PC-3 (cell line): Measurements from ENCODE around the gene CMTM7. TPM values are rescaled to one million over a fixed set of nuclear protein-coding genes. Genes with fewer than 3 reads are reported as not detected.
"Not testable (repeated sequence)": the region's sequence is repeated elsewhere in the genome, so short reads cannot be mapped to it uniquely, and the experiment has no call there.

ENCODE experiments used
- ATAC-seq: fragments of 200-7000 bp; cut with Tn5 transposase; 2 replicates; pipeline ENCODE4 v1.9.1; 2020; ENCODE audit warnings: mild to moderate bottlenecking, moderate library complexity
- BruUV-seq: library from RNA; stranded (reverse); fragments of 400-500 nt; replicated peaks from 2 replicates; lab custom pipeline; 2021; lab: Mats Ljungman, UMichigan
- CTCF ChIA-PET: fragments of 300-600 bp; sonication (Branson Sonifier 250); formaldehyde crosslinking; loops from one replicate; lab custom pipeline; 2022; ENCODE audit warnings: antibody characterized with exemption; lab: Charles Lee
- POLR2A ChIA-PET: fragments of 300-600 bp; sonication (Branson Sonifier 250); formaldehyde crosslinking; loops from one replicate; lab custom pipeline; 2022; ENCODE audit warnings: antibody characterized with exemption; ENCODE audit not compliant: unreplicated experiment; lab: Charles Lee
- DNase-seq: peaks from one replicate; pipeline ENCODE4 v3.0.0-alpha.2; 2015
- H2AFZ ChIP-seq: fragments of 300-600 bp; sonication (generic); 2 replicates; pipeline ENCODE4 v1.6.0; 2016; ENCODE audit warnings: antibody characterized with exemption, low read length
- H3F3A ChIP-seq: fragments of 300-600 bp; sonication (generic); one replicate; pipeline ENCODE4 v1.6.0; 2017; ENCODE audit warnings: antibody characterized with exemption, low read length, control low read depth, mild to moderate bottlenecking; ENCODE audit not compliant: unreplicated experiment
- H3K27ac ChIP-seq: fragments of 300-600 bp; sonication (generic); 2 replicates; pipeline ENCODE4 v1.5.1; 2016; ENCODE audit warnings: mild to moderate bottlenecking, low read length
- H3K27me3 ChIP-seq: fragments of 300-600 bp; sonication (generic); 2 replicates; pipeline ENCODE4 v1.6.1; 2016; ENCODE audit warnings: low read length, mixed read lengths
- H3K36me3 ChIP-seq: fragments of 300-600 bp; sonication (generic); 2 replicates; pipeline ENCODE4 v1.6.1; 2016; ENCODE audit warnings: low read depth, mixed run types, low read length, mixed read lengths
- H3K4me1 ChIP-seq: fragments of 300-600 bp; sonication (generic); 2 replicates; pipeline ENCODE4 v1.5.1; 2016; ENCODE audit warnings: low read length; ENCODE audit not compliant: insufficient read depth
- H3K4me2 ChIP-seq: fragments of 300-600 bp; sonication (generic); 2 replicates; pipeline ENCODE4 v1.6.0; 2016; ENCODE audit warnings: low read length
- H3K4me3 ChIP-seq: fragments of 300-600 bp; sonication (generic); 2 replicates; pipeline ENCODE4 v1.5.1; 2016; ENCODE audit warnings: mild to moderate bottlenecking, low read length, mixed read lengths
- H3K79me2 ChIP-seq: fragments of 300-600 bp; sonication (generic); 2 replicates; pipeline ENCODE4 v1.6.1; 2017; ENCODE audit warnings: low read length, mixed read lengths
- H3K9ac ChIP-seq: fragments of 300-600 bp; sonication (generic); 2 replicates; pipeline ENCODE4 v1.6.0; 2016; ENCODE audit warnings: mild to moderate bottlenecking, low read length
- H3K9me2 ChIP-seq: fragments of 300-600 bp; sonication (generic); replicated peaks from 2 replicates; pipeline ENCODE4 v1.6.1; 2016; ENCODE audit warnings: mixed run types, low read length, mixed read lengths
- H3K9me3 ChIP-seq: fragments of 300-600 bp; sonication (generic); 2 replicates; pipeline ENCODE4 v1.6.1; 2016; ENCODE audit warnings: low read length, mixed read lengths
- H4K20me1 ChIP-seq: fragments of 300-600 bp; sonication (generic); 2 replicates; pipeline ENCODE4 v1.6.1; 2016; ENCODE audit warnings: low read length, mixed read lengths
- CTCF ChIP-seq: fragments of 300-600 bp; sonication (generic); conservative IDR thresholded peaks from 2 replicates; pipeline ENCODE4 v1.5.1; 2017; ENCODE audit warnings: antibody characterized with exemption, low read depth, mild to moderate bottlenecking, low read length
- EZH2 ChIP-seq: fragments of 300-600 bp; sonication (generic); IDR thresholded peaks from one replicate; pipeline ENCODE4 v1.6.1; 2017; ENCODE audit warnings: antibody characterized with exemption, mild to moderate bottlenecking, low read length; ENCODE audit not compliant: unreplicated experiment
- EZH2phosphoT487 ChIP-seq: fragments of 300-600 bp; sonication (generic); IDR thresholded peaks from 2 replicates; pipeline ENCODE4 v1.6.1; 2018; ENCODE audit warnings: mild to moderate bottlenecking, antibody characterized with exemption, low read length, borderline replicate concordance
- intact Hi-C: fragments of 100-400 bp; cut with micrococcal nuclease; formaldehyde crosslinking; loops from 2 replicates; pipeline ENCODE4 v1.9.0; 2023
- total RNA-seq: library from RNA; depleted of rRNA; stranded (reverse); fragments of >200 nt; gene quantifications from 2 replicates; pipeline ENCODE4 v1.2.3, GENCODE V29; 2014

The CMTM7 gene
- total RNA-seq, 1 experiment from 2014 or later: 37.1 TPM

GRCh38 chr3:32437896-32438295 lies 46.2 kb downstream of the CMTM7 start:
- intact Hi-C loops: no loop called here
- no peaks in the 10 kb centered on the region for H3K9me2 ChIP-seq
- BruUV-seq: no TSS peak
- ChIA-PET CTCF (no interaction called here), POLR2A (no interaction called here)
- TF ChIP-seq CTCF (no peak), EZH2 (no peak), EZH2phosphoT487 (no peak)
- ATAC-seq (no peak), DNase-seq (no peak)
- no peaks in the 10 kb centered on the region for H3F3A ChIP-seq
- no peak overlapping the region for H3K9ac ChIP-seq
- no peak overlapping the region for H3K4me2 ChIP-seq
- no peak overlapping the region for H3K4me3 ChIP-seq
- H3K4me1 ChIP-seq: peaks cover 4% of the 10 kb centered on the region
- H3K27me3 ChIP-seq: no peaks in the 10 kb centered on the region
- no peak overlapping the region for H3K27ac ChIP-seq
- peaks cover 12% of the 10 kb centered on the region; the same call in 1 of the 2 replicates for H3K36me3 ChIP-seq
- H3K79me2 ChIP-seq: peaks cover 63% of the 10 kb centered on the region
- H2AFZ ChIP-seq: no peak overlapping the region
- H4K20me1 ChIP-seq: no peaks in the 10 kb centered on the region
- H3K9me3 ChIP-seq: no peaks in the 10 kb centered on the region

- ChIA-PET CTCF (no interaction called here), POLR2A (interaction anchor here (0.6 kb wide), 2 partner anchors 16 to 148 kb away, joined by 3 to 4 read pairs; no protein-coding TSS in a partner anchor)
- TF ChIP-seq EZH2phosphoT487 (no peak), EZH2 (no peak), CTCF (no peak)
- intact Hi-C loops: no loop called here
- no peak for DNase-seq
- no peak overlapping the region for H3K9ac ChIP-seq
- peaks cover 12% of the 10 kb centered on the region for H3K4me1 ChIP-seq
- H4K20me1 ChIP-seq: no peaks in the 10 kb centered on the region
- H2AFZ ChIP-seq: no peak overlapping the region
- no peaks in the 10 kb centered on the region for H3K27me3 ChIP-seq
- H3F3A ChIP-seq: no peaks in the 10 kb centered on the region
- no peak for ATAC-seq
- peaks cover 19% of the 10 kb centered on the region; the same call in 1 of the 2 replicates for H3K36me3 ChIP-seq
- H3K9me3 ChIP-seq: no peaks in the 10 kb centered on the region
- no peak overlapping the region for H3K27ac ChIP-seq
- H3K9me2 ChIP-seq: no peaks in the 10 kb centered on the region
- H3K79me2 ChIP-seq: peaks cover 54% of the 10 kb centered on the region
- BruUV-seq: no TSS peak
- H3K4me3 ChIP-seq: no peak overlapping the region
- no peak overlapping the region for H3K4me2 ChIP-seq
These were observed 47.1 kb downstream of the CMTM7 start for GRCh38 chr3:32438596-32439344.

GRCh38 chr3:32439421-32439820 lies 47.8 kb downstream of the CMTM7 start:
- DNase-seq, H3K4me2 ChIP-seq, H2AFZ ChIP-seq, H3K9me2 ChIP-seq, intact Hi-C loops, BruUV-seq, H4K20me1 ChIP-seq, POLR2A ChIA-PET, H3F3A ChIP-seq, H3K9me3 ChIP-seq, H3K4me3 ChIP-seq, H3K27me3 ChIP-seq, H3K27ac ChIP-seq, ATAC-seq, H3K9ac ChIP-seq, CTCF ChIA-PET: not testable (repeated sequence)
- Histone ChIP-seq H3K79me2 (peaks cover 57% of the 10 kb centered on the region), H3K36me3 (peaks cover 26% of the 10 kb centered on the region), H3K4me1 (peaks cover 14% of the 10 kb centered on the region)
